Left renal cortex interstitium (tissue), 4 donors: Measurements from ENCODE around the gene SH2D4B. TPM values are rescaled to one million over a fixed set of nuclear protein-coding genes. Genes with fewer than 3 reads are reported as not detected.

ENCODE experiments used
- DNase-seq, 4 donors: peaks; one replicate each; pipeline ENCODE4 v3.0.0-alpha.2; 2013; ENCODE audit warnings: low read depth in 4 of 4, low spot score in 2 of 4, missing footprints in 1 of 4
- polyA plus RNA-seq, 4 donors: library from polyadenylated mRNA; unstranded; fragments of 120-200 nt; gene quantifications; one replicate each; pipeline ENCODE4 v1.2.1, GENCODE V29; 2013; ENCODE audit not compliant: insufficient read length in 4 of 4

The SH2D4B gene
- polyA plus RNA-seq, 4 donors = 0.08 to 0.14 (median 0.11) TPM

DNA sequence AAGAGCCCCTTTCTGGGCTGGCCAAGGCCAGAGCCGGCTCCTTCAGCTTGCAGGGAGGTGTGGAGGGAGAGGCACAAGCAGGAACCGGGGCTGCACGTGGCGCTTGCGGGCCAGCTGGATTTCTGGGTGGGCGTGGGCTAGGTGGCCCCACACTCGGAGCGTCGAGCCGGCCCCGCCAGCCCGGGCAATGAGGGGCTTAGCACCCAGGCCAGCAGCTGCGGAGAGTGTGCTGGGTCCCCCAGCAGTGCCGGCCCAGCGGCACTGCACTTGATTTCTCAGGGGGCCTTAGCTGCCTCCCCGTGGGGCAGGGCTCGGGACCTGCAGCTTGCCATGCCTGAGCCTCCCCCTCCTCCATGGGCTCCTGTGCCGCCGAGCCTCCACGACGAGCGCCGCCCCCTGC lies 48.1 kb downstream of the SH2D4B start:
- DNase-seq = no peak

DNA sequence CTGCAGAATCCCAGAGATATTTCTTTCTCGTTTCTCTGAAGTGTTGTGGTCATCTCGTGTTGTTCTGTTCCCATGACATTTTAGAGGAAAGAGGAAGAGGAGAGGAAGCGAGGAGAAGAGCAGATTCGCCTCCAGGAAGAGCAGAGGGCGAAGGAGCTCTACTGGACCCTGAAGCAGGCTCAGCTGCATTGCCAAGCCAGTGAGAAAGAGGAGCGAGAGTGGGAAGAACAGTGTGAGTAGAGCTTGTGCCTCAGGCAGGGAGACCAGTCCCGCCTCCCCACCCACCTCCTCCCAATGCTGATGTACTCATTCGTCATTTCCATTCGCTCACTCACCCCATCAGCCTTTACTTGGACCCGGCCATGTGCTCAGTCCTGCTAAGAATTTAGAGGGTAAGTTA lies 50.8 kb downstream of the SH2D4B start:
- DNase-seq = no peak

DNA sequence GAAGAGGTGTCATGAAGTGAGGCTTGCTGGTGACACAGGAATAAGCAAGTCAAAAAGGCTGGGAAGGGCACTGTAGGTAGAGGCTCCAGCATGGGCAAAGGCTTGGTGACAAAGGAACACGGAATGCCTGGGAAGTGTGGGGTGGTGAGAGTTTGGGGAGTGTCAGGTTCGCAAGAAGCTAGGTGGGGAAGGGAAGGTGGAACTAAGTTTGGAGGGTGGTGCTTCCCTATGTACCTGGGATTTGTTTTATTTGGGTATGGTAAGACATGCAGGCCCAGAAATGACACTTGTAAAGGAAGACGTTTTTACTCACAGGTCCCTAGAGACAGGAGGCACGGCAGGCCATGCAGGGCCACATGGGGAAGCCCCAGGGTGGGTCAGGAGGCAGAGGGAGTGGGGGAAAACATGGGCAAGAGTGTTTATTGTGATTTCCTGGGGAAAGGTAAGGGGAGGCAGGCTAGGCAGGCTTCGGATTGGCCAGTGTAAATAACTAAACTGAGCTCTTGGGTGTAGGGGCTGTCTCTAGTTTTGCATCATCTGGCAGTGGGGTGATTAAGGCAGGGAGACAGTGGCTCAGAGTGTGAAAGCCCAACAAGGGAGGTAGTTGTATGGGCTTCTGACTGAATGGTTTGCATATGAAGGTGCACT lies 52.1 kb downstream of the SH2D4B start:
- no peak for DNase-seq

DNA sequence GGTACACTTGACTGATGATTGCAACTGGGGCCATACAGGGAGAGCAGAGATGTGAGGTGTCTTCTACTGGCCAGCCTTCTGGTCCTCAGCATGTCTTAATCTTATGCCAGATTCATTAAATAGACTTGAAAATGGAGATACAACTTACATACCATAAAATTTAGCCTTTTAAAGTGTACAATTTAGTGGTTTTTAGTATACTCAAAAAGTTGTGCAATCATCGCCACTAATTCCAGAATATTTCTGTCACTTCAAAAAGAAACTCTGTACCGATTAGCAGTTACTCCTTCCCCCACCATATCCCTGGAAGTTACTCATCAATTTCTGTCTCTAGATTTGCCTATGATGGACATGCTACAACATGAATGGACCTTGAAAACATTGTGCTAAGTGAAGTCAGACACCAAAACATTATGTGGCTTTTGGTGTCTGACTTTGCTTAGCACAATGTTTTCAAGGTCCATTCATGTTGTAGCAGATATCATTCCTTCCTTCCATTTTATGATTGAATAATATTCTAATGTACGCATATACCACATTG lies 53.0 kb downstream of the SH2D4B start:
- no peak for DNase-seq

DNA sequence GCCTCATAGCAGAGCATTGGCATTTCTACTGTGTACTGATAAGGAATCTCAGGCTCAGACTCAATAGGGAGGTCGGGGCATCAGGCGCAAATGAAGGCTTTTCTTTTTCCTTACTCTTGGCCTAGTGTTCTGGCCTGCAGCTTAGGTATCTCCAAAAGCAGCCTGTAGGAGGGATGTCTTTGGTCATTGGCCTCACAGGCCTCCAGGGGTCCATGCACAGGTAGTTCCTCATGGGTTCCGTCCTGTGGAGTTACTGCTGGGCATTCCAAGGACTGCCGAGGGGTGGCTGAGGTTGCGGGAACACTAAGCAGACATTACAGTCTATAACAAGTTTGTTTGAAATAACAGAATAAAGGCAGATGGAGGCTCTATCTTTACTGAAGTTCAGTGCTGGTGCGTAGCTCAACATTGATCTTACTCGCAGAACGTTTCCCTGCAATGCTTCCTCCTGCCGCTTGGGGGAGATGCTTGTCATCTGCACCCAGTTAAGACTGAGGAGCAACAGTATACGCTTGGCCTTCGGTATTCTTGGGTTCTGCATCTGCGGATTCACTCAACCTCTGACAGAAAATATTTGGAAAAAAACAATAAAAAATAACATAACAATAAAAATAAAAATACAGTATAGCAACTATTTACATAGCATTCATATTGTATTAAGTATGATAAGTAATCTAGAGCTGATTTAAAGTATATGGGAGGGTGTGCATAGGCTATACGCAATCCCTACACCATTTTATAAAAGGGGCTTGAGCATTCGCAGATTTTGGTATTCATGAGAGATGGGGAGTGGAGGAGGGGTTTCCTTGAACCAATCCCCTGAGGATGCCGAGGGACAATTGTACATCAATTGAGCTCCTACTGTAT lies 58.9 kb downstream of the SH2D4B start:
- DNase-seq = no peak

DNA sequence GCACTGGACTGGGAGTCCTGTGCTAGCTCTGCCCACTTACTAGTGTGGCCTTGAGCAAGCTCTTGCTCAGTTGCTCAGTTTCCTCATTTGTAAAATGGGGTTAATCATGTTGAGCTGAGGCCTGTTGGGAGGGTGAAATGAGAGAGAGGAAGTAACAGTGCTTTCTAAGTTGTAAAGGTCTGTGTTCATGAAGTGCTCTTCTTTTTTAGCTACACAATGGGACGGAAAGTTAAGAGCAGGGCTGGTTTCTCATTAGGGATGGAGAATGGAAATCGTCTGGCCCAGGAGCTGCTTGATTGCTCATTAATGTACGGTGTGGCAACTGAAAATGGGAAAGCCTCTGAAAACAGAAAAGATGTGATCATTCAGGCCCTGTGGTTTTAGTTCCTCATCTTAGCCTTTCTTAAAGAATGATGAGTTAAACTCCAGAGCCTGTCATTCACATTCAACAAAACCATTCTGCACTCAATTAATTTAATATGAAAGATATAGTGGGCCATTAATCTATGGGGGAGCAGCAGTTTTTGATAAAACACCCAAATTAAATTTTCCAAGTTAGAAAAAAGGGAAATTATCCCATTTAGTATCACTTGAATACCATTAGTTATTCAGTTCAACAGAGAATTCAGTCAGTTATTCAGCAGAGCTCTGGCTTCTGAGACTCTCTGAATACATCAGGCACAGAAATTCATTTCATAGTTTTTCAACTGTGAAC lies 60.5 kb downstream of the SH2D4B start:
- DNase-seq = no peak

DNA sequence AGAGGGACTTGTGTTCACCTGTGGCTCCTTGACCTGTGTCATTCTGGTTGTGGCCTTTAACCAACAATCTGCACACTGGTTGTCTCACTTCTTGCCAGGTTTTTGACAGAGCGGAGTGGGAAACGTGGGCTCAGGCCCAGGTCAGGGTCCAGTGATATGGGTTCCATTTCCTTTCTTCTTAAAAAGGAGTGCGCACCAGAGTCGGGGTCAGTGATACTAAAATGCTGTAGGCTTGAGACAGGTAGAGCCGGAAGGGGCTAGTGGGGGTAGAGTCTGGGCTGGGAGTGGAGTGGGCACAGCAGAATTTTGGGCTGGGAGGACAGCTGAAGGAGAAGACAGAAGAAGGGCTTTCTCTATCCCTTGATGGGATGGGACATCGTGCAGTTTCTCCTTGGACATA lies 61.2 kb downstream of the SH2D4B start:
- DNase-seq = no peak

DNA sequence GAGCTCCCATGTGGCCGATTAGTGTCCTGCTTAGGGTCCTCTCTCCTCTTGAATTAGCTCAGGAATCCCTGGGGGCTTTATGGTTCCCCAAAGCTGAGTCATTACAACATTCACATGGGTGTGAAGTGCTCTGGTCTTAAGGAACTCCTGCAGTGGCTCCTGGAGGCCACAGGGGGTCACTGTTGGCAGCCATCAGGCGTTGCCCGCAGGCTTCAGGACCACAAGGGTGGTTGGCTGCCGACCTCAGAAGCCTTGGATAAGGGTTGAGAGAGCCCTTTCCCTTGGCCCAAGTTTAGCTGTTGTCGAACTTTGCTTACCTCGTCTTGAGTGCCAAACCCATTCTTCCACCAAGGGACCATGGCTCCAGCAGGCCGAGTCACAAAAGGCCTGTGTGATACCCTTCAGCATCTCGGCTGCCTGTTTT lies 61.7 kb downstream of the SH2D4B start:
- no peak for DNase-seq

DNA sequence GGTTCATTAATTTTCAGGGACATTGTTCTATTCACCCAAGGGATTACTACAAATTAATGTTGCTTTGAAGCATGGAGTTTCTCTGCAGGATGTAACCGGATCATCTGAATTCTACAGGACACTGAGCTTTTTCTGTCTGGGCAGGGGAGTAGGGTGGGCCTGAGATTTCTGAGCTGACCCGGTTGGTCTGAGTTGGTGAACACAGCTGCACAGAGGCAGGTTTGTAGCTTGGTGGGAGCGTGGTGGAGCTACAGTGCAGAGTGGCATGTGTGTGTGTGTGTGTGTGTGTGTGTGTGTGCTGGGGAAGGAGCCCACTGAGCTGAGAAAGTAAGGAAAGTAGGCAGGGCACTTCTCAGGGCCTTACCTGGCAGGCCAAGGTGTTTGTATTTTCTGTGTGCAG lies 62.6 kb downstream of the SH2D4B start:
- DNase-seq = no peak

DNA sequence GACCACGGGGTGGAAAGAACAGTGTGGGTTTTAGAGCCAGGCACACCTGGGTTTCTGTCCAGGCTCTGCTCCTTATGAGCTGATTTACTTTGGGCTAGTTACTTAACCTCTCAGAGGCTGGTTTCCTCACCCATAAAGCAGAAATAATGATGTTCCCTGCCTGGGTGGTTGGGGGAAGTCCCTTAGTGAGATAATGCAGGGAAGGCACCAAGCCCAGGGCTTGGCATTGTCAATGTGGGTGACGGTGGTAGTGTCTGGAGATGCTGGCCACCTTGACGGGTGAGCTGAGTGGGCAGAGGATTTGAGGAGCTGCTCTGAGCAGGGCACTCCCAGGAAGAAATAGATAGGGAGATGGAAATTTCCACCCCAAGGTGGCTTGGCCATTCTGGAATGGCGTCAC lies 65.2 kb downstream of the SH2D4B start:
- no peak for DNase-seq

DNA sequence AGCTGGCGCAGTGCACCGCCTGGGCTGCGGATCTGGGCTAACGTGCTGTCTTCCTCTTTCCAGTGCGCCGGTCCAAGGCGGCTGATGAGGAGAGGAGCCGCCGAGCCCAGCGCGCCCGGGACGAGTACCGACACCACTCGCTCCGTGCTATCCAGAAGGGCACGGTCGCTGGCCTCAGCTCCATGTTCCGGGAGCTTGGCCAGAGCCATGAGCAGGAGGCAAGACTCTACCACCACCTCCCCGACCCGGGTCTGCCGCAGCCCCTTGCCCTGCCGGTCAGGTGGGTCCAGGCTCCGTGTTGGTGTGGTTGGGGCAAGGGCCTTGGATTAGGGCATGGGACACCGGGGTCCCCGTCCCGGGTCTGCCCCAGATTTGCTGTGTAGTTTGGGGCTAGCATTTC lies 65.8 kb downstream of the SH2D4B start:
- no peak for DNase-seq

DNA sequence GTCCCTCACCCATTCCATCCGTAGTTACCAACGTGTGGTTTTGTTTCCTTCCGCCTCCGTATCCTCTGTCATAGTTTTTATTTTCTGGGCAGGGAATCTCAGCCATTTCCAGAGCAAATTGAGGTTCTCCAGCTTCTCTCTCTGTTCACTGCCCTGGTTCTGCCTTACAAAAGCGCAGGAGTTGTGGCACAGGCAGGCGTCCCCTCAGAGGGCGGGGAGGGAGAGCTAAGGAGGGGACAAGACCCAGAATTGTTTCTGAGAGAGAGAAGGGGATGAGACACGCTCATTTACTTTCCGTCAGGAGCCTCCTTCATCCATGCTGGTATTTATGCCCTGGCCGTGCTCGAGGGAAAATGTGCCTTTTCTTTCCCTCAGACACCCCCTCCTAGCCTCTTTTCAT lies 71.0 kb downstream of the SH2D4B start:
- no peak for DNase-seq

DNA sequence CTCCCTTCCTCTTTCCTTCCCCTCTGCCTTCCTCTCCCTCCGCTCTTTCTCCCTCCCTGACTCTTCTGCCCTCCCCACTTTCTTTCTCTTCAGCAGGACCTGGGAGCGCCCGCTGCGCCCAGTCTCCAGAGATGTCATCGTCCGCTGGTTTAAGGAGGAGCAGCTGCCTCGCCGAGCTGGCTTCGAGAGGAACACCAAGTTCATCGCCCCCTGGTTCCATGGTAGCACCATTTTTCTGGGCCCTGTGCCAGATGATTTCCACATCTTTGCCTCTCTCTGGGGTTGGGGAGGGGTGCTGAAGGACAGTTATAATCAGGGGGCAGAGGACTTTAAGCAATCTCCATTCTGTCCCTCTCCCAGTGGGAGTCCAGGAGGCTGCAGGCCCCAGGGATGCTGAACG lies 71.6 kb downstream of the SH2D4B start:
- no peak for DNase-seq

DNA sequence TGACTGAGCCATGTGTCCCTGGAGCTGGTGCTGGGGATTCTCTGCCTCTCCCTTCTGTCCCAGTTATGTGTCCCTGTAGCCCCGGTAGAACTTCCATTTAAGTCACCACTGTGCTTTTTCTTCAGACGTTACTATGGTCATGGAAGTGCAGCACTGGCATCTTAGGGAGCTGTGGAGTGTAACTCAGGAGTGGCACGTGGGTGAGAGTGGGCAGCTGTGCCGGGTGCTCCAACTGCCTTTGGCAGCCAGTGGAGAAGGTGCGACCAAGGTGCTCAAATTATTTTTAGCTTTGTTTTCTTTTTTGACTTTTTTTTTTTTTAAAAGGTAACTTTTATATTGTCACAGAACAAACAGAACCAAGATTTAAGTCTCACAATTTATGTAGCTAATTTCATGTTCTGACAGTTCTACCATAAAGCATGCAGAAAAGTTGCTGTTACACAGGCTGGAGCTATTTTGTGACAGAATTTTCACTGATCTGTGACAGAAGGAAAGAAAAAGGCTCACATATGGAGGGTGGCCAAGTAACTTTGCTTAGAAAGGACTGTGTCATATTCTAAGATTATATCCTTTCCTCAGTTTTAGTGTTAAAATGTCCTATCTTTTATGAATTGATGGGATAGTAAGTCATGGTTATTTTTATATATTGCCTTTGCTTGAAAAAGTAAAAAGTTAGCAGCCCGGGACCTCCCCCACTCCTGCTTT lies 73.9 kb downstream of the SH2D4B start:
- DNase-seq = no peak

DNA sequence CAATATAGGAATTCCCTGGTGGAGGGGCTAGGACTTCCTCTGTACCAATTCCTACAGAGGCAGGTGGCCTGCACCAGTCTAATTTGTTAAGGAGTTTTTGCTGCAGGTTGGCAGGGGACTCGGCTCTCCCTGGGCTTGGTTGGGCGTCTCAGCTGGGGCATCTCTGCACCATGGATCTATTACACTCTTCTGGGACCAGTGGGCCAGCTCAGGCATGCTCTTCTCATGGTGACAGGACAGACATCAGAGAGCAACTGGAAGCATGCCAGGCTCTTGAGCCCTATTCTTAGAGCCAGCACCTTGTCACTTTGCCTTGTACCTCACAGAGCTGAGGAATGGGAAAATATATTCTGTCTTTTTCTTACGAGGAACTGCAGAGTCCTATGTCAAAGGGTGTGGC lies 74.6 kb downstream of the SH2D4B start:
- DNase-seq = no peak

DNA sequence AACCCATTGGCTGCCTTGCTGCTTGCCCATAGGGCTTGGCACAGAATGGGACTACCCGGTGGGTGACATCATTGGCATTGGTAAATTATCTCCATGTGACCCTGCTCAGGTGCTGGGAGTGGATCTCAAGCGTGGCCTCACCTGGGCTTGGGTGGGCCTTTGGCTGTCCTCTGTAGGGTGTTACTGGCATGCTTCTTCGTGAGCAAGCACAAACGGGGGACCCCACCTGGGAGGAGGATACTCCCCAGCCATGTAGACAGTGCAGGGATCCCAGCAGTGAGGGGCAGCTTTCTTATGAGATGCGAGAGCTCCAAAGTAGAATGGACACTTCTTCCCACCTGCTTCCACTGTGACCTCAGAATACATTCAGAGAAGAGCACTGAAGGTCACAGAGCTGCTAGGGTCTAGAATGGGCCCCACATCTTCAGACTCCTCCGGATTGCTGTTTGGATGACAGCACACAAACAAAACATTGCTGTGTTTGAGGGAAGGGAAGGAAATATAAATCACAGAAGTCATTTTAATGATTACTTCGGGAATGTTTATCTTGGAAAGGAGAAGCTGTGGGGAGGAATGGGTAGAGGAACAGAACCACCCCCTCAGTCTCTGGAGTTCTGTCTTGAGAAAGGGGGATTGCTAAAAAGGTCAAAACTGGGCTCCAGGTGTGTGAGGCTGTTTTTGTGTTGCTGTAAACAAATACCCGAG lies 75.9 kb downstream of the SH2D4B start:
- DNase-seq = no peak

DNA sequence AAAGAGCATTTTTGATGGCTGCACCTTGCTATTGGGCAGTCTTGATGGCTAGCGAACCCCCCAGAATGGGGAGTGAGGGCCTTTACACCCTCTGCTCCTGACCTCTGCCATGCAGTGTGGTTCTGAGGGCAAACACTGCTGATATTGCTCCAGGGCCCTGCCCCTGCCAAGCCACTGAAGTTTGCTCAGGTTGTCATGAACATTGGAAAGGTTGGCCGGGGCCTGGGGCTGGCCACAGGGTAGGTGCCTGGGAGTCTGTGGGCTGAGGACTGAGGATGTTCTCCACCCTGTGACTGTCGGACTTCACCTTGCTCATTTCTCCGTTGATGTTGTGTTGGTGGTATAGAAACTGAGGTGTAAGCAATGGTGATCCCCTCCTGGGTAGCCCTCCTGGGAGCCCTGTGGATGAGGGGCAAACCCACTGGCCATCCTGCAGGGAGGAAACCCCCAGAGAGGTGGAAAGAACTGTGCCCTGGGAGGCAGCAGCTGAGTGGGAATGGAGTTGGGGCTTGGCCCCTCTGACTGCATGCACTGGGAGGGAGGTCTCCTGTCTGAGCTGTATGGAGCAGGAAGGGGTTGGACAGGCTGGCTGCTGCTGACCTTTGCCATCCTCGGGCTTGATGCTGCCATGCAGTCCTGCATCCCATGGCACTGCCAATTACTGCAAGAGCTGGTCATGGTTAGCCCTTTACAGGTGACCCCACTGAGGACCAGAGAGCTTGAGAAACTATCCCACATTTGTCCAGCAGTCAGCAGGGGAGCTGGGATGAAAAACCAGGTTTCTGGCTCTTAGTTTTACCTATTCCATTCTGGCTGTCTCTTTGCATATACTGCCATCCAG lies 77.1 kb downstream of the SH2D4B start:
- DNase-seq = no peak

DNA sequence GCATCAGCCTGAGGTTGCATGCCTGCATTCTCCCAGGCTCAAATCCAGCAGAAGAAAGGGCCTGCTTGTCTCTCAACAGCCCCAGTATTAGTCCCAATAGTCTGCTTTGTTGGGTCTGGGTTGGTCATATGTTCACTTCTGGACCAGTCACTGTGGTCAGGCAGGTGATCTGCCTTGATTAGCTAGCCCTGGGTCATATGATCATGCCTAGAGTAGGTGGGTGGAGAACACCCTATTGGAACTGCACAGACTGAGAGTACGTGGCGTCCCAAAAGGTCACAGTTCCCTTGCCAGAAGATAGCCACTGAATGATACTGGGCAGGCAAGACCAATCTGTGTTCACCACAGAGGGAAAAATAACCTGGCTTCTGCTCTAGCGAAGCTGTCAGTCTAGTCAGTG lies 80.1 kb downstream of the SH2D4B start:
- no peak for DNase-seq

DNA sequence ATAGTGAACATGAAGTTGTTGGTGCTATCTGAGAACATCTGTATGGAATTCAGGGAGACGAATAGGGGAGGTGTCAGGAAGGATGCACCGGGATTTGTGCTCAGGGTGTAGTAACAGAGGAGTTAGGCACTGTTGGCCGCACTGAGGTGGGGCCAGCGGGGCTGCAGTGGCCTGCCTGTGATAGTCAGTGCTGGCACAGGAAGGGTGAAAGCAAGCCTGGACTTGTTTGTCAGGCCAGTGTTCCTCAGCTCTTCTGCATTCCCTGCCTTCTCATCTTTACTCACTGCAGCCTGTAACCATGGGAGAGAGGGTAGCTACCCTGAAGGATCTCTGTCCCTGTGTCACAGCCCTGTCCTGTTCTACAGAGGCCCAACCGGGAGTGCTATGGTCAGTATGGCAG lies 81.3 kb downstream of the SH2D4B start:
- DNase-seq = no peak
